Stimulated activated CD4-positive, alpha-beta T cell treated with anti-CD3 and anti-CD28 coated beads, TNF-alpha, amount 100 ng/mL, for 24 hours (primary cell): ENCODE data around the gene TACC3.

Experiments
- DNase-seq, 3 experiments: peaks; one replicate each; pipeline ENCODE4 v3.0.0-alpha.2; 2020; ENCODE audit warnings: low read depth in 3 of 3

Gene TACC3

GRCh38 chr4:1773754-1774153, 52.4 kb downstream of the TACC3 start:
- no peak for DNase-seq

- DNase-seq, result no peak
Measured at GRCh38 chr4:1775731-1776500, 54.6 kb downstream of the TACC3 start.

- no peak for DNase-seq
Measured at GRCh38 chr4:1776521-1777161, 55.3 kb downstream of the TACC3 start.

GRCh38 chr4:1777822-1778641, 56.7 kb downstream of the TACC3 start:
- DNase-seq, result no peak

- no peak for DNase-seq
Measured at GRCh38 chr4:1778642-1779392, 57.5 kb downstream of the TACC3 start.

- DNase-seq, result no peak
Measured at GRCh38 chr4:1779588-1780382, 58.5 kb downstream of the TACC3 start.

GRCh38 chr4:1780435-1780834, 59.1 kb downstream of the TACC3 start:
- DNase-seq, result no peak

- no peak for DNase-seq
Measured at GRCh38 chr4:1783015-1783414, 61.7 kb downstream of the TACC3 start.

- no peak for DNase-seq
Measured at GRCh38 chr4:1783970-1784369, 62.6 kb downstream of the TACC3 start.

- DNase-seq, result no peak
Measured at GRCh38 chr4:1784395-1784788, 63.1 kb downstream of the TACC3 start.

- DNase-seq, result no peak
Measured at GRCh38 chr4:1784789-1785591, 63.7 kb downstream of the TACC3 start.

- DNase-seq, result no peak
Measured at GRCh38 chr4:1785592-1785991, 64.3 kb downstream of the TACC3 start.

GRCh38 chr4:1786544-1787362, 65.4 kb downstream of the TACC3 start:
- no peak for DNase-seq

GRCh38 chr4:1787411-1788077, 66.2 kb downstream of the TACC3 start:
- no peak for DNase-seq

- DNase-seq, result no peak
Measured at GRCh38 chr4:1788254-1788973, 67.1 kb downstream of the TACC3 start.

GRCh38 chr4:1789552-1789951, 68.2 kb downstream of the TACC3 start:
- DNase-seq, result no peak

- no peak for DNase-seq
Measured at GRCh38 chr4:1790005-1790404, 68.7 kb downstream of the TACC3 start.

GRCh38 chr4:1792158-1792831, 71.0 kb downstream of the TACC3 start:
- DNase-seq, result no peak
